ENCODE measurements around the gene KCNIP3. TPM values are rescaled to one million over a fixed set of nuclear protein-coding genes. Genes with fewer than 3 reads are reported as not detected.

Gene KCNIP3
- total RNA-seq, 4 donors from 2014 or later, result 2.3 to 28.0 (median 12.7) TPM

- no peak for TF ChIP-seq CTCF (IDR thresholded peaks at IDR 0.05; ENCODE audit: low read depth)
These were observed 60.7 kb downstream of the KCNIP3 start for GRCh38 chr2:95357717-95358280.

GRCh38 chr2:95359031-95359430 lies 61.9 kb downstream of the KCNIP3 start:
- TF ChIP-seq CTCF (IDR thresholded peaks at IDR 0.05; ENCODE audit: low read depth), result no peak

- no peak for TF ChIP-seq CTCF (IDR thresholded peaks at IDR 0.05; ENCODE audit: low read depth)
These were observed 62.4 kb downstream of the KCNIP3 start for GRCh38 chr2:95359501-95359930.

GRCh38 chr2:95361216-95361980 lies 64.3 kb downstream of the KCNIP3 start:
- no peak for TF ChIP-seq CTCF (IDR thresholded peaks at IDR 0.05; ENCODE audit: low read depth)

GRCh38 chr2:95362486-95362885 lies 65.3 kb downstream of the KCNIP3 start:
- TF ChIP-seq CTCF (IDR thresholded peaks at IDR 0.05; ENCODE audit: low read depth), result no peak

- no peak for TF ChIP-seq CTCF (IDR thresholded peaks at IDR 0.05; ENCODE audit: low read depth)
These were observed 69.4 kb downstream of the KCNIP3 start for GRCh38 chr2:95366514-95366913.

- TF ChIP-seq CTCF (IDR thresholded peaks at IDR 0.05; ENCODE audit: low read depth), result no peak
These were observed 75.2 kb downstream of the KCNIP3 start for GRCh38 chr2:95372216-95372829.

Measured in subcutaneous adipose tissue (tissue), 4 donors.